Mucosa of descending colon (tissue), 3 donors: ENCODE results near the gene P2RY4. TPM values are rescaled to one million over a fixed set of nuclear protein-coding genes. Genes with fewer than 3 reads are reported as not detected.

Experiments used
- ATAC-seq: fragments of 200-7000 bp; cut with Tn5 transposase; one replicate; pipeline ENCODE4 v1.9.1; 2020; ENCODE audit warnings: mild to moderate bottlenecking, moderate library complexity
- DNase-seq, 3 donors: peaks; one replicate each; pipeline ENCODE4 v3.0.0-alpha.2; 2020
- H3K36me3 ChIP-seq: fragments of 200-600 bp; one replicate; pipeline ENCODE4 v1.8.0; 2021; ENCODE audit warnings: low read depth, mild to moderate bottlenecking
- H3K4me1 ChIP-seq: fragments of 200-600 bp; one replicate; pipeline ENCODE4 v1.8.0; 2021; ENCODE audit warnings: low read depth, mild to moderate bottlenecking
- H3K4me3 ChIP-seq: fragments of 200-600 bp; one replicate; pipeline ENCODE4 v1.8.0; 2021; ENCODE audit warnings: mild to moderate bottlenecking
- H3K9me3 ChIP-seq: fragments of 200-600 bp; one replicate; pipeline ENCODE4 v1.8.0; 2021; ENCODE audit warnings: mild to moderate bottlenecking
- intact Hi-C, 2 donors: fragments of 100-400 bp; cut with DNase I in 1 of 2; cut with micrococcal nuclease in 1 of 2; formaldehyde crosslinking; loops; one replicate each; pipeline versions ENCODE4 v1.11.0 to v1.11.1; 2022; cut with DNase I, micrococcal nuclease
- long read RNA-seq, 2 donors: library from polyadenylated mRNA; unstranded; transcript quantifications; one replicate each; pipeline ENCODE4 v2.0.0, GENCODE V29; 2019 to 2021
- total RNA-seq, 3 donors: library from RNA; stranded (reverse); fragmentation: NEBNext Ultra II Directional in 2 of 3; extraction: Animal tissue kit (Norgen Biotek cat#: 25700) in 2 of 3; gene quantifications; one replicate each; pipeline versions ENCODE4 v1.2.1 to v1.2.4, GENCODE V29; 2021 to 2023
- TF ChIP-seq, protein P1 (sequence below): fragments of 200-600 bp; IDR thresholded peaks from one replicate; pipeline ENCODE4 v1.8.0; 2022; ENCODE audit warnings: antibody characterized with exemption, mild to moderate bottlenecking
- donor health status: DM: no; HTN: no; CAD: no; lungs with moderate emphysema.
- donor health status: DM: no; HTN: no; CAD: no.
- donor health status: DM: no; HTN: yes; CAD: no.

P2RY4 gene
- total RNA-seq: 1 to 10 TPM in 2 of 3 donors, under 1 TPM in 1; 0.79 to 5.7 (median 1.3) TPM
- long read RNA-seq, donor 1: 0 reads
- long read RNA-seq, donor 2, partial matches to known transcripts: 0 of 1 reads
- long read RNA-seq, donor 2, other reads (novel, unspliced or antisense): 1 of 1 reads

DNA sequence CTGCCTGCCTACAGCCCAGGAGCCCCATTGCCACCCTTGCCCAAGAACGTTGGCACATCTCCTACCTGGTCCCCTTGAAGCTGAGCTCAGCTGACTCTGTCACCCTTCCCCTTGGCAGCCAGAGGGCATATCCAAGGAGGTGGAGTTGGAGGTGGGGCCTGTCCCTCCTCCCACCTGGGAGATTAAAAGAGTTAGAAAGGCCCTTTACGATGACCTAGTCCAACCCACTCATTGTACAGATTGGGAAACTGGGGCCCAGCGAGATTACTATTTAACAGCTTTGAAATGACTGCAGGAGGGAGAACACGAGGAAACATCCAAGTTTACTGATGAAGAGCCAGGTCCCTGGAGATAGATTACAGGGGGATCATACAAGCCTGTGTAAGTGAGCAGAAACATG is at the start of gene P2RY4:
P2RY4 (minus strand) TSS at position 101 of the 400 bp plus-strand sequence. CDS start 580 bp downstream, outside the sequence.
- H3K4me3 ChIP-seq: no peak within 1 kb of the TSS
- no peaks in the 10 kb centered on the region for H3K9me3 ChIP-seq
- no peak for ATAC-seq
- H3K36me3 ChIP-seq: no peaks in the 10 kb centered on the region
- TF ChIP-seq, protein P1, sequence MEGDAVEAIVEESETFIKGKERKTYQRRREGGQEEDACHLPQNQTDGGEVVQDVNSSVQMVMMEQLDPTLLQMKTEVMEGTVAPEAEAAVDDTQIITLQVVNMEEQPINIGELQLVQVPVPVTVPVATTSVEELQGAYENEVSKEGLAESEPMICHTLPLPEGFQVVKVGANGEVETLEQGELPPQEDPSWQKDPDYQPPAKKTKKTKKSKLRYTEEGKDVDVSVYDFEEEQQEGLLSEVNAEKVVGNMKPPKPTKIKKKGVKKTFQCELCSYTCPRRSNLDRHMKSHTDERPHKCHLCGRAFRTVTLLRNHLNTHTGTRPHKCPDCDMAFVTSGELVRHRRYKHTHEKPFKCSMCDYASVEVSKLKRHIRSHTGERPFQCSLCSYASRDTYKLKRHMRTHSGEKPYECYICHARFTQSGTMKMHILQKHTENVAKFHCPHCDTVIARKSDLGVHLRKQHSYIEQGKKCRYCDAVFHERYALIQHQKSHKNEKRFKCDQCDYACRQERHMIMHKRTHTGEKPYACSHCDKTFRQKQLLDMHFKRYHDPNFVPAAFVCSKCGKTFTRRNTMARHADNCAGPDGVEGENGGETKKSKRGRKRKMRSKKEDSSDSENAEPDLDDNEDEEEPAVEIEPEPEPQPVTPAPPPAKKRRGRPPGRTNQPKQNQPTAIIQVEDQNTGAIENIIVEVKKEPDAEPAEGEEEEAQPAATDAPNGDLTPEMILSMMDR: no peak
- intact Hi-C loops: loop anchor here in 1 of 2 donors (10.0 kb wide), 1 partner anchor 65 kb away; no protein-coding TSS in a partner anchor
- no peak for DNase-seq
- H3K4me1 ChIP-seq: no peaks in the 10 kb centered on the region

DNA sequence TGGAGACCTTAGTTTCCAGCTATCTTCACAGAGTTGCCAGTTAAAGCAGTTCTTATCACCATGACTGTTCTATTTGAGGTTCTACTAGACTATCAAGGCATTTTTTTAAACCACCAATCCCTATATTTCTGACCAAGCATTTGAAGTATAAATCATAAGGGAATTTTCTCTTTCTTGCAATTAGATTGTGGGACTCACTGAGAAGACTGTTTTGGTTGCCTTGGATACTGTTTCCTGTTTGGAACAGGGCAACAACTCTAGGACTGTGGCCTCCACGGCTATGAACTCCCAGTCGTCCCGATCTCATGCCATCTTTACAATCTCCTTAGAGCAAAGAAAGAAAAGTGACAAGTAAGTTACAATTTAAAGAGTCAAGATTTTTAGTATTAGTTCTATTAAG is 41.7 kb upstream of the P2RY4 start:
- H3K36me3 ChIP-seq: no peaks in the 10 kb centered on the region
- no peaks in the 10 kb centered on the region for H3K9me3 ChIP-seq
- ATAC-seq (no peak), DNase-seq (no peak)
- no peaks in the 10 kb centered on the region for H3K4me1 ChIP-seq
- no peak overlapping the region for H3K4me3 ChIP-seq
- TF ChIP-seq, protein P1: no peak
- intact Hi-C loops: no loop called here

DNA sequence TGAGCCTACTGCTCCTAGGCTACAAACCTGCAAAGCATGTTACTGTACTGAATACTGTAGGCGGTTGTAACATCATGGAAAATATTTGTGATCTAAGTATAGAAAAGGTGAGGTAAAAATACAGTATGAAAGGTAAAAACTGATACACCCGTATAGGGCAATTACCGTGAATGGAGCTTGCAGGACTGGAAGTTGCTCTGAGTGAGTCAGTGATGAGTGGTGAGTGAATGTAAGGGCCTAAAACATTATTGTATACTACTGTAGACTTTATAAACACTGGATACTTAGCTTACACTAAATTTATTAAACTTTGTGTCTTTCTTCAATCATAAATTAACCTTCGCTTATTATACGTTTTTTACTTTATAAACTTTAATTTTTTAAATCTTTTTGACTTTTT is 33.6 kb upstream of the P2RY4 start:
- H3K9me3 ChIP-seq: no peaks in the 10 kb centered on the region
- no peaks in the 10 kb centered on the region for H3K36me3 ChIP-seq
- intact Hi-C loops: no loop called here
- DNase-seq (no peak), ATAC-seq (no peak)
- no peak overlapping the region for H3K4me3 ChIP-seq
- TF ChIP-seq, protein P1: no peak
- peaks cover 6% of the 10 kb centered on the region for H3K4me1 ChIP-seq

DNA sequence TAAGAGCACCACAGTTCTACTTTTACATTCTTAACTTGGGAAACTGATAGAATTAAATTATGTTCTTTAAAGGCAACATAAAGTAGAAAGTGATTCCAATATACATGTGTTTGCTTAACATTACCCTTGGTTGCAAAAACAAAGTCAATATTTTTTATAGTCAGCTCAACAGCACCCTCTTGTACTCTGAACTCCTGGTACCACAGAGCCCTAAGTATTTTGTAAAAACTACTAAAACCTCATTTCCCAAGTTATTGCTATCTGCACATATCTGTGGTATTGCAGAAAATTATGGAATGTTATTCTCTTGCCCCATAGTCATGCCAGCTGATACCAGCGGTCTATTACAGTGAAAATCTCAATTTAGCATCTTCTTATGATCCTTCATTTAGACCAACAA is 32.8 kb upstream of the P2RY4 start:
- intact Hi-C loops: no loop called here
- TF ChIP-seq, protein P1: no peak
- no peak for ATAC-seq

DNA sequence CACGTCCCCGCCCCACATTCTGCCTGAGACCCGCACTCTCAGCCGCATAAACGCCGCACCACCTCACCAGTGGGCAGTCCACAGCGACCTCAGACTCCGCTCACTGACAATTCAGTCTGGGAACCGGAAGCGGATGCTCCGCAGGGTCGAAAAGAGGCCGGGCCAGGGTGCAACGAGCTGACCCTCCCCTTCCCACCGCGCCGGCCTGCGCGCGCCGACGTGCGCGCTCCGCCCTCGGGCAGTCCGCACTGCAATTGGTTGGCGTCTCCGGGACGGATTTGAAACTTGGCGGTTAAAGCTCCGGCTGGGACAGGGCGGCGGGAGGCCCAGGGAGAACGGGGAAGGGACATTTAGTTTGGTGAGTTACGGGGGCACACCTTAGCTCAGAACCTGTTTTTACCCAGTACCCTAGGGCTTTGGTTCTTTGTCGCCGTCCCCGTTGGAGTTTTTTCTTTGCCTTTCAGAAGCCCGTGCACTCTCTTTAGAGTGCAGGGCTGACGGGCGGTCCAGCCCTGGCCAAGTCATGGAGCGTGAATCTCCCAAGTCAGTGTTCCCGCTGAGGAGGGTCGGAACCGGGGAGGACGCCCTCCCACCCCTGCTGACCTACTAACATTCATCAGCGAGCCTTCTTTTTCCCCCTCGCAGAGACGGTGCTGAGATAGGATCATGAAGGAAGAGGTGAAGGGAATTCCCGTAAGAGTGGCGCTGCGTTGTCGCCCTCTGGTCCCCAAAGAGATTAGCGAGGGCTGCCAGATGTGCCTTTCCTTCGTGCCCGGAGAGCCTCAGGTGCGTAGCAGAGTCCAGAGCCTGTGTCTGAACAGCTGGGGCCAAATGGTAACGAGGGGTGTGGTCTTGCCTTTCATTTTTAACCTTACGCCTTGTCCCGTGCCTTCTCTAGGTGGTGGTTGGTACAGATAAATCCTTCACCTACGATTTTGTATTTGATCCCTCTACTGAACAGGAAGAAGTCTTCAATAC is 30.1 kb upstream of the P2RY4 start, which contains the start of the genes KIF4A and PDZD11:
KIF4A (plus strand) TSS at position 312 of the 978 bp plus-strand sequence; CDS start at position 667, 355 bp downstream.
PDZD11 (minus strand) TSS at position 135 of the 978 bp plus-strand sequence. CDS start 586 bp downstream, outside the sequence.
- Histone ChIP-seq H3K9me3 (no peaks in the 10 kb centered on the region), H3K36me3 (no peaks in the 10 kb centered on the region), H3K4me1 (peaks cover 6% of the 10 kb centered on the region), H3K4me3 (peak within 1 kb of the TSS; percentile 22)
- peak; percentile 82 to 90 (median 88) for DNase-seq
- TF ChIP-seq, protein P1: no peak
- intact Hi-C loops: no loop called here
- peak; percentile 99 for ATAC-seq

More for the DNA sequence above, 32.8 kb upstream of the P2RY4 start:
- H3K9me3 ChIP-seq: no peaks in the 10 kb centered on the region
- H3K4me3 ChIP-seq: no peak overlapping the region
- H3K36me3 ChIP-seq: no peaks in the 10 kb centered on the region
- DNase-seq: no peak
- peaks cover 6% of the 10 kb centered on the region for H3K4me1 ChIP-seq
